Fibroblast of villous mesenchyme (primary cell): Measurements from ENCODE around the gene TLE6. TPM values are rescaled to one million over a fixed set of nuclear protein-coding genes. Genes with fewer than 3 reads are reported as not detected.

ENCODE experiments used
- DNase-seq: peaks from one replicate; pipeline ENCODE4 v3.0.0-alpha.2; 2010; ENCODE audit warnings: low read depth
- H3K4me3 ChIP-seq: 2 replicates; pipeline ENCODE4 v1.5.1; 2011; ENCODE audit warnings: low read depth, mild to moderate bottlenecking, low read length
- CTCF ChIP-seq: IDR thresholded peaks from 2 replicates; pipeline ENCODE4 v1.5.1; 2012; ENCODE audit warnings: low read depth, mild to moderate bottlenecking, low read length; ENCODE audit not compliant: insufficient read depth
- total RNA-seq: library from RNA; depleted of rRNA; stranded (reverse); fragments of >200 nt; gene quantifications from 2 replicates; pipeline ENCODE4 v1.2.3, GENCODE V29; 2012

Gene TLE6
- total RNA-seq, 1 donor = 1.7 TPM

GRCh38 chr19:3025549-3025886 is 48.2 kb downstream of the TLE6 start:
- no peak overlapping the region for H3K4me3 ChIP-seq
- TF ChIP-seq CTCF = no peak
- DNase-seq = no peak

- TF ChIP-seq CTCF = no peak
- no peak for DNase-seq
- H3K4me3 ChIP-seq = no peak overlapping the region
Measured at GRCh38 chr19:3026768-3027167, 49.4 kb downstream of the TLE6 start.

- no peak for DNase-seq
- no peak overlapping the region for H3K4me3 ChIP-seq
- TF ChIP-seq CTCF = no peak
Measured at GRCh38 chr19:3027292-3027691, 49.9 kb downstream of the TLE6 start.

GRCh38 chr19:3027981-3028304 is 50.6 kb downstream of the TLE6 start:
- TF ChIP-seq CTCF = no peak
- H3K4me3 ChIP-seq = no peak overlapping the region
- DNase-seq = no peak

GRCh38 chr19:3028305-3029064 is 51.1 kb downstream of the TLE6 start:
- peak overlapping the region; percentile 68 for H3K4me3 ChIP-seq
- TF ChIP-seq CTCF = no peak
- no peak for DNase-seq

- peak within 1 kb of the TSS; percentile 68 for H3K4me3 ChIP-seq
- DNase-seq = no peak
- TF ChIP-seq CTCF = no peak
Measured at GRCh38 chr19:3029065-3029923, 51.9 kb downstream of the TLE6 start, which contains the start of gene TLE2. Gene TLE2, minus strand, starts transcription at chr19:3029280. Its CDS starts 376 bp downstream, at chr19:3028904.
